Skeletal muscle tissue (tissue), 4 donors: ENCODE measurements around the gene MFSD12. TPM values are rescaled to one million over a fixed set of nuclear protein-coding genes. Genes with fewer than 3 reads are reported as not detected.

Source experiments
- H3K27ac ChIP-seq: one replicate; pipeline ENCODE4 v1.7.0; 2013; ENCODE audit warnings: mild to moderate bottlenecking, low read depth, low read length, inconsistent platforms
- H3K27me3 ChIP-seq, 3 donors: one replicate each; pipeline ENCODE4 v1.7.0; 2013; ENCODE audit warnings: low read length in 3 of 3; ENCODE audit not compliant: control insufficient read depth in 3 of 3, insufficient read depth in 3 of 3
- H3K36me3 ChIP-seq, 3 donors: one replicate each; pipeline ENCODE4 v1.7.0; 2013; ENCODE audit warnings: low read length in 3 of 3; ENCODE audit not compliant: control insufficient read depth in 3 of 3, insufficient read depth in 3 of 3
- H3K4me1 ChIP-seq, 3 donors: one replicate each; pipeline ENCODE4 v1.7.0; 2013; ENCODE audit warnings: low read length in 3 of 3, mild to moderate bottlenecking in 3 of 3; ENCODE audit not compliant: control insufficient read depth in 3 of 3, insufficient read depth in 3 of 3
- H3K4me3 ChIP-seq, 3 donors: one replicate each; pipeline ENCODE4 v1.7.0; 2013; ENCODE audit warnings: low read length in 3 of 3
- H3K9ac ChIP-seq, 3 donors: one replicate each; pipeline ENCODE4 v1.7.0; 2013; ENCODE audit warnings: low read length in 3 of 3, mild to moderate bottlenecking in 3 of 3, moderate library complexity in 2 of 3, low read depth in 1 of 3
- H3K9me3 ChIP-seq, 3 donors: one replicate each; pipeline ENCODE4 v1.7.0; 2013; ENCODE audit warnings: low read length in 3 of 3; ENCODE audit not compliant: control insufficient read depth in 3 of 3
- total RNA-seq: library from RNA; depleted of rRNA; stranded (reverse); fragments of >200 nt; gene quantifications from one replicate; pipeline ENCODE4 v1.2.3, GENCODE V29; 2014
- donor health status: Osteomylitis.

Gene MFSD12
- total RNA-seq, 1 donor from 2014 or later: 18.8 TPM

GRCh38 chr19:3599776-3600187, 42.4 kb upstream of the MFSD12 start:
- H3K9ac ChIP-seq: no peak overlapping the region
- peaks cover 7 to 16% (median 10%) of the 10 kb centered on the region in 3 donors for H3K27me3 ChIP-seq
- peaks cover 0 to 10% (median 9%) of the 10 kb centered on the region in 3 donors for H3K4me1 ChIP-seq
- H3K4me3 ChIP-seq: no peak overlapping the region
- H3K9me3 ChIP-seq: no peaks in the 10 kb centered on the region
- H3K36me3 ChIP-seq: no peaks in the 10 kb centered on the region
- H3K27ac ChIP-seq: no peak overlapping the region

GRCh38 chr19:3595521-3596061, 38.2 kb upstream of the MFSD12 start:
- Histone ChIP-seq H3K9me3 (no peaks in the 10 kb centered on the region), H3K4me3 (no peak overlapping the region), H3K27me3 (peaks cover 0 to 10% (median 5%) of the 10 kb centered on the region in 3 donors), H3K4me1 (no peaks in the 10 kb centered on the region), H3K9ac (no peak overlapping the region), H3K36me3 (no peaks in the 10 kb centered on the region), H3K27ac (no peak overlapping the region)

- H3K9me3 ChIP-seq: no peaks in the 10 kb centered on the region
- H3K4me1 ChIP-seq: no peaks in the 10 kb centered on the region
- no peak overlapping the region for H3K27ac ChIP-seq
- no peak overlapping the region for H3K9ac ChIP-seq
- H3K27me3 ChIP-seq: peaks cover 0 to 10% (median 5%) of the 10 kb centered on the region in 3 donors
- H3K36me3 ChIP-seq: no peaks in the 10 kb centered on the region
- no peak overlapping the region for H3K4me3 ChIP-seq
These were observed 35.8 kb upstream of the MFSD12 start for GRCh38 chr19:3593156-3593555.

- Histone ChIP-seq H3K9ac (no peak overlapping the region), H3K27ac (no peak overlapping the region)
These were observed 34.7 kb upstream of the MFSD12 start for GRCh38 chr19:3591876-3592613.

GRCh38 chr19:3590991-3591659, 33.7 kb upstream of the MFSD12 start:
- Histone ChIP-seq H3K9me3 (no peaks in the 10 kb centered on the region), H3K36me3 (no peaks in the 10 kb centered on the region), H3K9ac (no peak overlapping the region), H3K4me3 (no peak overlapping the region), H3K27me3 (peaks cover 6 to 12% (median 8%) of the 10 kb centered on the region in 3 donors), H3K4me1 (peaks cover 0 to 9% (median 6%) of the 10 kb centered on the region in 3 donors), H3K27ac (no peak overlapping the region)

More at GRCh38 chr19:3591876-3592613, 34.7 kb upstream of the MFSD12 start:
- peaks cover 0 to 10% (median 5%) of the 10 kb centered on the region in 3 donors for H3K27me3 ChIP-seq
- no peaks in the 10 kb centered on the region for H3K9me3 ChIP-seq
- no peak overlapping the region for H3K4me3 ChIP-seq
- H3K36me3 ChIP-seq: no peaks in the 10 kb centered on the region
- H3K4me1 ChIP-seq: peaks cover 0 to 4% (median 2%) of the 10 kb centered on the region in 3 donors

- Histone ChIP-seq H3K27me3 (peaks cover 16 to 18% (median 17%) of the 10 kb centered on the region in 3 donors), H3K9me3 (no peaks in the 10 kb centered on the region), H3K9ac (no peak overlapping the region), H3K4me1 (peaks cover 3 to 11% (median 6%) of the 10 kb centered on the region in 3 donors), H3K36me3 (no peaks in the 10 kb centered on the region), H3K27ac (no peak overlapping the region), H3K4me3 (no peak overlapping the region)
These were observed 32.6 kb upstream of the MFSD12 start for GRCh38 chr19:3589949-3590348.

- H3K27me3 ChIP-seq: peaks cover 17 to 18% (median 17%) of the 10 kb centered on the region in 3 donors
- no peaks in the 10 kb centered on the region for H3K9me3 ChIP-seq
- no peak overlapping the region for H3K27ac ChIP-seq
- no peak overlapping the region for H3K4me3 ChIP-seq
- no peak overlapping the region for H3K9ac ChIP-seq
- no peaks in the 10 kb centered on the region for H3K36me3 ChIP-seq
- peaks cover 3 to 11% (median 6%) of the 10 kb centered on the region in 3 donors for H3K4me1 ChIP-seq
These were observed 32.1 kb upstream of the MFSD12 start for GRCh38 chr19:3589439-3589838.

GRCh38 chr19:3586707-3587346, 29.4 kb upstream of the MFSD12 start:
- Histone ChIP-seq H3K27ac (no peak overlapping the region), H3K4me1 (peaks cover 3 to 11% (median 6%) of the 10 kb centered on the region in 3 donors), H3K36me3 (no peaks in the 10 kb centered on the region), H3K9ac (no peak overlapping the region), H3K27me3 (peaks cover 12 to 17% (median 13%) of the 10 kb centered on the region in 3 donors), H3K9me3 (no peaks in the 10 kb centered on the region), H3K4me3 (no peak overlapping the region)

GRCh38 chr19:3586127-3586626, 28.8 kb upstream of the MFSD12 start:
- H3K9me3 ChIP-seq: no peaks in the 10 kb centered on the region
- H3K27me3 ChIP-seq: peaks cover 12 to 17% (median 13%) of the 10 kb centered on the region in 3 donors
- H3K27ac ChIP-seq: no peak overlapping the region
- H3K4me1 ChIP-seq: peaks cover 3 to 11% (median 6%) of the 10 kb centered on the region in 3 donors
- H3K4me3 ChIP-seq: peak overlapping the region in 2 of 3 donors; percentile 14 to 29
- H3K36me3 ChIP-seq: no peaks in the 10 kb centered on the region
- peak overlapping the region in 2 of 3 donors; percentile 54 to 56 for H3K9ac ChIP-seq
